Mucosa of rectum (tissue), 2 donors: ENCODE data around the gene RPL35.

Experiments used
- H3K27ac ChIP-seq, 2 donors: one replicate each; pipeline ENCODE4 v1.7.0; 2013; ENCODE audit warnings: inconsistent platforms in 2 of 2, low read depth in 2 of 2, low read length in 2 of 2
- H3K27me3 ChIP-seq, 2 donors: one replicate each; pipeline ENCODE4 v1.7.0; 2013; ENCODE audit warnings: low read length in 2 of 2; ENCODE audit not compliant: control insufficient read depth in 2 of 2, insufficient read depth in 2 of 2
- H3K36me3 ChIP-seq, 2 donors: one replicate each; pipeline ENCODE4 v1.7.0; 2013; ENCODE audit warnings: low read length in 2 of 2; ENCODE audit not compliant: control insufficient read depth in 2 of 2, insufficient read depth in 2 of 2
- H3K4me1 ChIP-seq, 2 donors: one replicate each; pipeline ENCODE4 v1.7.0; 2013; ENCODE audit warnings: low read length in 2 of 2, mild to moderate bottlenecking in 1 of 2; ENCODE audit not compliant: control insufficient read depth in 2 of 2, insufficient read depth in 2 of 2
- H3K4me3 ChIP-seq, 2 donors: one replicate each; pipeline ENCODE4 v1.7.0; 2013; ENCODE audit warnings: low read length in 2 of 2
- H3K9ac ChIP-seq, 2 donors: one replicate each; pipeline ENCODE4 v1.7.0; 2013; ENCODE audit warnings: low read length in 2 of 2, low read depth in 1 of 2, mild to moderate bottlenecking in 1 of 2
- H3K9me3 ChIP-seq, 2 donors: one replicate each; pipeline ENCODE4 v1.7.0; 2013; ENCODE audit warnings: low read length in 2 of 2; ENCODE audit not compliant: control insufficient read depth in 2 of 2
- donor health status: healthy.
- donor health status: Normal muscosa, but diverticular disease.

The RPL35 gene

DNA sequence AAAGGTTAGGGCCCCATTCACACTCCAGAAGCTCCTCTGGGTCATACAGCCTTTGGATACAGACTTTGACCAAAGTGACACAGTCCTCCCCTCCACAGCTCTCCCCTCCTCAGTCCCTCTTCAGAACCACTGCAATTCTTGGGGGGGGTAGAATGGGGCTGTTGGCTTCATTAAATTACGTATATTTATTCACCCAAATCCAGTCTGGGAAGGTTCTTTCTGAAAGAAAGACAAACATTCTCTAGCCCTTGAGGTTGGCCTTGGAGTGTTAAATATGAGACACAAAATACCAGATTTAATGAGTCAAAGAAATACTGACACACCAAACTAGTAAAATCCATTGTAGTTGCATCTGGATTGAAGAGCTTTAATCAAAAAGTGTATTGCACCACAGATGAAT, 16.3 kb upstream of the RPL35 start:
- no peak overlapping the region for H3K27ac ChIP-seq
- H3K36me3 ChIP-seq: peaks cover 65 to 85% of the 10 kb centered on the region in 2 donors
- no peaks in the 10 kb centered on the region for H3K27me3 ChIP-seq
- no peak overlapping the region for H3K4me3 ChIP-seq
- H3K9me3 ChIP-seq: no peaks in the 10 kb centered on the region
- H3K9ac ChIP-seq: no peak overlapping the region
- no peaks in the 10 kb centered on the region for H3K4me1 ChIP-seq

DNA sequence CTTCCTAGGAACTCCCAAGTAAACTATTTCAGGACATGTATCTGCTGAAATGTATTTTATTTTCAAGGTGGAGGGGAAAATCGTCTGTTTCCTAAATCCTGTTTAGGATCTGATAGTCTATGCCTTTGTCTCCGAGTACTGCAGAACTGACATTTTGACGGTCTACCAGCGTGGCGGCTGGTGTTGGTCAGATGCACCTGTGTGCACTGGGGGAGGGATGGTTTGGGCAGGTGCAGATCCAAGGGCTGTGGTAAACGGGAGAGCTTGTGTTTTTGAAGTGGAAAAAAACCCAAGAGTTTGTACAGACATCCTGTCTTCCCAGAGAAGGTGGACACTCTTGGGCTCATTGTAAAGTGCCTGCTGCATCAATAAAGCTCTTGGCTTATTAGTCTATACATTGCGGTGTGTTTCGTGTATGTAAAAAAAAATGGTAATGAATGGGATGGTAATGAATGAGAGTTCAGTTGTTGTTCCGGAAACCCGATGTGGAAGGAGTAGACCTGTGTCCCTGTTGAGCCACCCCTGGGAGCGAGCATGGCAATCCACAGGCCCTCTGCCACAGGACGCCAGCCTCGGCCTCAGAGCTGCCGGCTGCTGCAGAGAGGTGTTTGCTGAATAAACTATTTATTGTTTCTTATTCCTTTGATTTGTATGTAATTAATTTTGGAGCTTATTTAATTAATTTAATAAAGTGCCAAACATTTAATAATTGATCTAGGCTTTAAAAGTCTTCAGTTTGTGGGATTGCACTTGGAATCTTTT, 15.4 kb upstream of the RPL35 start:
- Histone ChIP-seq H3K27ac (no peak overlapping the region), H3K9me3 (no peaks in the 10 kb centered on the region), H3K9ac (no peak overlapping the region), H3K27me3 (no peaks in the 10 kb centered on the region), H3K36me3 (peaks cover 62 to 82% of the 10 kb centered on the region in 2 donors), H3K4me3 (no peak overlapping the region), H3K4me1 (peaks cover 0 to 4% of the 10 kb centered on the region in 2 donors)

DNA sequence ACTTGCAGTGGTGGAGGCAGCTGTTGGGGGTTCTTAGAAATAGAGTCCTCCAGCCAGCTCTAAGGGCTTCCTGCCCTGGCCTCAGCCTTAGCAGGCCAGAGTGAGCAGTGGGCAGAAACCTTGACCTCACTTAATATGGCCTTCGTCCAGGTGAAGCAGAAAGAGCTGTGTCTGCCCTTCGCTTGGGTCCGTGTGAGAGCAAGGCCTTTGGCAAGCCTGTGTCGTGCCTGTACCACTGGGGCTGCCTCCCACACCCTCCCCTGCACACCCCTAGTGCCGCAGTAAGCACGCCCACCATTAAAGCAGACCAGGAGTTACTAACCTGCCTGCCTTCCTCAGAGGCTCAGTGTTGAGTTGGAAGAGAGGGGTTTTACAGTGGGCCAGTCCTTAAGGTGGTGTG, 13.7 kb upstream of the RPL35 start:
- H3K36me3 ChIP-seq: peaks cover 48 to 68% of the 10 kb centered on the region in 2 donors
- no peaks in the 10 kb centered on the region for H3K9me3 ChIP-seq
- H3K27ac ChIP-seq: no peak overlapping the region
- no peak overlapping the region for H3K4me3 ChIP-seq
- H3K27me3 ChIP-seq: no peaks in the 10 kb centered on the region
- peaks cover 11 to 12% of the 10 kb centered on the region in 2 donors for H3K4me1 ChIP-seq
- no peak overlapping the region for H3K9ac ChIP-seq

DNA sequence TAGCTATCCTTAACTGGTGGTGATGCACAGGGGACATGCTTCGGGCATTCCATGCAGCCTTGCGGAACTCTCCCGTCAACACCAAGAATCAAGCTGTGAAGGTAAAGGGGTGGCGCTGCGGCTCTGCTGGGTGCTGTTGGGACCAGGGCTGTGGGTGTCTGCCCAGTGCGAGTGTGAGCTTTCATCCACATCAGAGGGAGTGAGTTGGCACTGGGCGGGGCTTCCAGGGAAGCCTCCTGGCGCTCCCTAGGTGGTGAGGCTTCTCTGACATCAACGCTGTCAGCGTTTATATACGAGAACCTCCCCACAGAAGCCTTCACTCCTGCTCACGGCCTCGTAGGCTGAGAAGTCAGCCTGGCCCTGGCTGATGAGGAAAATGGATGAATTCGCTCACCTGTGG, 11.9 kb upstream of the RPL35 start:
- Histone ChIP-seq H3K9me3 (no peaks in the 10 kb centered on the region), H3K4me3 (no peak overlapping the region), H3K36me3 (peaks cover 43 to 52% of the 10 kb centered on the region in 2 donors), H3K4me1 (peaks cover 14 to 20% of the 10 kb centered on the region in 2 donors), H3K27me3 (no peaks in the 10 kb centered on the region), H3K9ac (no peak overlapping the region), H3K27ac (no peak overlapping the region)

DNA sequence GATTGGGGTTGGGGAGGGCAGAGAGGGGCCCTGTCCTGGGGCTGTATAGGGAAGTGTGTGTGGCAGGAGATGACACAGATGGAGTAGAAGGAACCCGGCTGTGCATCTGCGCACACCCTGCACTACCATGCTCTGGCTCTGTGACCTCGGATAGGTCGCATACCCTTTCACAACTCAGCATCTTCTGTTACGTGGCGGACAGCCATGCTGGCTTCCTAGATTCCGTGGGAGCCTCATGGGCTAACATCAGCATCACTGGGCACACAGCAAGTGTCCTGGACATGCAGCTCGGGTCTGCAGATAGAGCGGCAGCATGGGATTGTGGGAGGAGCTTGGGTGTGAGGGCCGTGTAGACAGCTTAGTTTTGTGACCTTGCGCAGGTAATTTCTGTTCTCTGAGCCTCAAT, 9.4 kb upstream of the RPL35 start:
- peak overlapping the region in 1 of 2 donors; percentile 95 for H3K27ac ChIP-seq
- H3K4me3 ChIP-seq: peak overlapping the region; percentile 19 to 94
- no peaks in the 10 kb centered on the region for H3K27me3 ChIP-seq
- peaks cover 22 to 27% of the 10 kb centered on the region in 2 donors for H3K4me1 ChIP-seq
- H3K9me3 ChIP-seq: no peaks in the 10 kb centered on the region
- H3K36me3 ChIP-seq: peaks cover 25 to 28% of the 10 kb centered on the region in 2 donors
- H3K9ac ChIP-seq: peak overlapping the region in 1 of 2 donors; percentile 84

DNA sequence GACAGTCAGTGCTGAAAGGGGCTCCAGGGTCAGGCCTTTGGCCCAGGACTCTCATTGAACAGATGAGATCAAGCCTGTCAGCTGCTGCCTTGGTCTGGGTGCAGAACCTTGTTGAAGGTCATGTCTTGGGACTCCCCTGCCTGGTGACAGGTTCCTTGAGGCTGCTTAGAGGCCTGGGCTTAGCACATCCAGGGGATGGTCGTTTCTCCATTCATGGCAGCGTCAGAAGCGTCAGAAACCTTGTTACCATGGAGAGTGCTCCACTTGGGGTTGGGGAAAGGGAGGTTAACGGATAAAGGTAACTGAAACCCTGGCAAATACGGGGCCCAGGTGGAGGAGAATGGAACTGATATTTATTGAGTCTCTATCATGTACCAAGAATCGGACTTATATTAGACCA, 9.0 kb upstream of the RPL35 start:
- peak overlapping the region; percentile 34 to 95 for H3K27ac ChIP-seq
- H3K9me3 ChIP-seq: no peaks in the 10 kb centered on the region
- H3K4me3 ChIP-seq: peak overlapping the region; percentile 88 to 94
- H3K36me3 ChIP-seq: peaks cover 22 to 26% of the 10 kb centered on the region in 2 donors
- H3K27me3 ChIP-seq: no peaks in the 10 kb centered on the region
- peaks cover 22 to 27% of the 10 kb centered on the region in 2 donors for H3K4me1 ChIP-seq
- peak overlapping the region; percentile 84 to 96 for H3K9ac ChIP-seq

DNA sequence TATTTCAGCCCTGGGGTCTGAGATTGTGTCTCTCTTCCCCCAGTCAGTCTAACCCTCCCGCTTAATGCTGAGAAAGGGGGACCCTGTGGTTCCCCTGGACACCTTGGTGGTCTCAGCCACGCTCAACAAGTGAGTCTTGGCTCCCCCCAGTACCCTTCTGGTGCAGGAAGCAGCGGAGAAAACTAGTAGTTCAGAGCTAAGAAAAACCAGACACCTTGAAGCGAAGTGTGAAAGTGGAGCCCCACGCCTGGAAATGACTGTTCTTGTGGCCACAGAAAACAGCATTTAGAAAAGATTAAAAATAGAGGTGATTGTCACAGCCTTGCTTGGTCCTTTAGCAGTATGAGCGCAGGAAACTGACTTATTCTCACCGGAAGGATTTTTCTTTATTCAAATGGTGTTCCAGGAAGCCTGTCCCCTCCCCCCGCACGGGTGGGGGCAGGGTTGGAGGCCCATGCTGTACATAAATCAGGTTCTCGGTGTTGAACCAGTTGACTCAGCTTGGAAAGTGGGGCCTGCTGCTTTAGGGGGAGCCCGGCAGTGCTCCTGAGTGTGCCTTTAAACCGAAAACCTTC, 8.3 kb upstream of the RPL35 start:
- Histone ChIP-seq H3K4me3 (peak overlapping the region; percentile 88 to 94), H3K27ac (peak overlapping the region; percentile 94 to 95), H3K36me3 (peaks cover 16 to 19% of the 10 kb centered on the region in 2 donors), H3K9ac (peak overlapping the region; percentile 84 to 96), H3K9me3 (no peaks in the 10 kb centered on the region), H3K4me1 (peaks cover 22 to 27% of the 10 kb centered on the region in 2 donors), H3K27me3 (no peaks in the 10 kb centered on the region)

DNA sequence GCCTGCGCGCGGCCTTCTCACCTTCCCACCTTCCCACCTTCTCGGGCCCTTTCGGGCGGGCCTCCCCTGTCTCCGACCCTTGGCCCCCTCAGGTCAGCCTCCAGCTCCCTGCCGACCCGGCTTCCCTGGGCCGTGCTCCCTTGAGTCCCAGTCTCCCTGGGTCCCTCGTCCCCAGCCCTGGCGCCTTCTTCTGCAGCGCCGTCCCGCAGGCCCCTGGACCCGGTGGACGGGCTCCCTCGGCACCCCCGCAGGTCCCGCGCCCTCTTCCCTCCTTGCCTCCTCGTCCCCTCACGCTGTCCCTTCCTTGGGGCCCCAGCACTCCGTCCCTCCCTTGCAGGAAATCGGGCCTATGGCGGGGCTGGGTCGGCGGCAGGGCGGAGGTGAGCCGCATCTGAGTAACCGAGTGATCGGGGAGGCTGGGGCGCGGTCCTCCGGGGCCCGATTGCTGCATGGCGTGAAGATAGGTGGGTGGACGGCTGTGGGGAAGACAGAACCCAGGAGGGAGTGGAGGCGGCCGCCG, 7.8 kb upstream of the RPL35 start:
- Histone ChIP-seq H3K27ac (peak overlapping the region; percentile 94 to 95), H3K27me3 (no peaks in the 10 kb centered on the region), H3K4me3 (peak overlapping the region; percentile 88 to 94), H3K9ac (peak overlapping the region; percentile 84 to 96), H3K9me3 (no peaks in the 10 kb centered on the region), H3K36me3 (peaks cover 10 to 14% of the 10 kb centered on the region in 2 donors), H3K4me1 (peaks cover 22 to 27% of the 10 kb centered on the region in 2 donors)

DNA sequence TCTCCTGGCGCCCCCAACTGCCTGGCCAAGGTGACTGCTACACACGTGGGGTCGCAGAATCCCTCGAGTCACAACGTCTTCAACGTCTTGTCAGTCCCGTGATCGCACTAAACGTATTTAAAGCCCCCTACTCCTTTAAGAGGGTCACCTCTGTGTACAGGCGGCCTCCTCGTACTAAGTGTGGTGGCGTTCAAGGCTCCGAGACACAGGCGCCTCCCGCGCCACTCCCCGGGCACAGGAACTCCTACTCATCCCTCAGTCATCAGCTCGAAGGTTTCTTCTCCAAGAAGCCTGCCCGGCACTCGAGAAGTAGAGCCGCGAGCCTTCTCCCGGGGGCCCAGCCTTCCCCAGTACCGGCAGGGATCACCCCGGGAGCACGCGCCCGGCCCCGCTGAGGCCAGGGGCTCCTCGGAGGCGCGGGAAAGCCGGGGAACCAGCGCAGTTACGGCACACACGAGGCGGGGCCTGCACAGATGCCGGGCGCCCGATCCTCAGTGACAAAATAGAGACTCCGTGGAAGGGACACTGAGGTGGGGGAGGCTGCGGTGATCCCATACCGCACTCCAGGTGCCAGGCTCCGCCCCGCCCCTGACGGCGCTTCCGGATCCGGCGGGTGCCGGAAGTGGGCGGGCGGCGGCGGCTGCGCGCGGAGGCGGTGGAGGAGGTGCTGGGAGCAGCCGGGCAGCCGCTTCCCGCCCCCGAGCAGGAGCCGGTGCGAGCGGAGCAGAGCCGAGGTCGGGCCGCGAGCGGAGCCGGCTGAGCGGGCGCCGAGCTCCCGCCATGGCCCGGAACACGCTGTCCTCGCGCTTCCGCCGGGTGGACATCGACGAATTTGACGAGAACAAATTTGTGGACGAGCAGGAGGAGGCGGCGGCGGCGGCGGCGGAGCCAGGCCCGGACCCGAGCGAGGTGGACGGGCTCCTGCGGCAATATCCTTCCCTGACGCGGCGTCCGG, 7.0 kb upstream of the RPL35 start:
- Histone ChIP-seq H3K9me3 (no peaks in the 10 kb centered on the region), H3K9ac (peak overlapping the region; percentile 94 to 96), H3K4me1 (peaks cover 22 to 27% of the 10 kb centered on the region in 2 donors), H3K27ac (peak overlapping the region; percentile 94 to 95), H3K36me3 (peaks cover 6 to 9% of the 10 kb centered on the region in 2 donors), H3K4me3 (peak overlapping the region; percentile 94), H3K27me3 (no peaks in the 10 kb centered on the region)
